ENCODE data around the gene ST7.
"Not testable (repeated sequence)": the region's sequence is repeated elsewhere in the genome, so short reads cannot be mapped to it uniquely, and the experiment has no call there.

ST7 gene, protein sequence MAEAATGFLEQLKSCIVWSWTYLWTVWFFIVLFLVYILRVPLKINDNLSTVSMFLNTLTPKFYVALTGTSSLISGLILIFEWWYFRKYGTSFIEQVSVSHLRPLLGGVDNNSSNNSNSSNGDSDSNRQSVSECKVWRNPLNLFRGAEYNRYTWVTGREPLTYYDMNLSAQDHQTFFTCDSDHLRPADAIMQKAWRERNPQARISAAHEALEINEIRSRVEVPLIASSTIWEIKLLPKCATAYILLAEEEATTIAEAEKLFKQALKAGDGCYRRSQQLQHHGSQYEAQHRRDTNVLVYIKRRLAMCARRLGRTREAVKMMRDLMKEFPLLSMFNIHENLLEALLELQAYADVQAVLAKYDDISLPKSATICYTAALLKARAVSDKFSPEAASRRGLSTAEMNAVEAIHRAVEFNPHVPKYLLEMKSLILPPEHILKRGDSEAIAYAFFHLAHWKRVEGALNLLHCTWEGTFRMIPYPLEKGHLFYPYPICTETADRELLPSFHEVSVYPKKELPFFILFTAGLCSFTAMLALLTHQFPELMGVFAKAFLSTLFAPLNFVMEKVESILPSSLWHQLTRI

DNA sequence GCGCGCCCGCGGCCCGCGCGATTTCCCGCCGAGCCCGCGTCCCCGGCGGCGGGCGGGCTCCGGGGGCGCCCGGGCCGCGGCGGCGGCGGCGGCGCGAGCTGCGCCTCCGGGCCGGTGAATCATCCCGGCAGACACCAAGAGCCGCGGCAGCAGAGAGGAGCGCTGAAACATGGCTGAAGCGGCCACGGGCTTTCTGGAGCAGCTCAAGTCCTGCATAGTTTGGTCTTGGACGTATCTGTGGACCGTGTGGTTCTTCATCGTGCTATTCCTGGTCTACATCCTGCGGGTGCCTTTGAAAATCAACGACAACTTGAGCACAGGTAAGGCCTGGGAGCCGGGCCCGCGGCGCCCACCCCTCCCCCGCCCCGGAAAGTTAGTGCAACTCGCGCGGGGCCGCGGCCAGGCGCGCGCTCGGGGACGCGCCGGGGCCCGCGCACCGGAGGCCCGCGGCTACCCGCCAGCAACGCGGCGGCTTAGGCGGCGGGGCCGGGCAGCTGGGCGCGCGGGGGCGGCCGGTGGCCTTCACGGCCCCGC, at the start of gene ST7:
Gene ST7 (plus strand): TSS at position 130 of the 534 bp plus-strand sequence. CDS start 40 bp downstream, at position 170.
- peak; percentile 63 for DNase-seq

DNA sequence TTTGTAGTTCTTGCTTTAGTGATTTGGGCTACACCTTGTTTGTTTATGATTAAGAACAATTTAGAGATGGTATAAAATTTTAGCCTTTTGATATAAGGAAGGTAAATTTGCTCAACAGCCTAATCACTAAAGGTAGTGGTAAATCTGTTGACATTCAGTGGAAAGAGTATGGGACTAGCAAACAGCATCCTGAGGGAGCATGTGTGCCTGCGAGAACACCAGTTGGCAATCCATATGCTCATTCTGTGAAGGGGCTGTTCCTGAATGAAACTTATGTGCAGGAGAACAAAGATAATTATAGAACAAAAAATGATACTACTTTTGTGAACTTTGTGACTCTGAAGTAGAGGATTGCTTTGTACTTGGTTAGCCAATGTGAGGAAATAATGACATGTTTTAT, 46.9 kb upstream of the ST7 start:
- DNase-seq, result peak; percentile 1

DNA sequence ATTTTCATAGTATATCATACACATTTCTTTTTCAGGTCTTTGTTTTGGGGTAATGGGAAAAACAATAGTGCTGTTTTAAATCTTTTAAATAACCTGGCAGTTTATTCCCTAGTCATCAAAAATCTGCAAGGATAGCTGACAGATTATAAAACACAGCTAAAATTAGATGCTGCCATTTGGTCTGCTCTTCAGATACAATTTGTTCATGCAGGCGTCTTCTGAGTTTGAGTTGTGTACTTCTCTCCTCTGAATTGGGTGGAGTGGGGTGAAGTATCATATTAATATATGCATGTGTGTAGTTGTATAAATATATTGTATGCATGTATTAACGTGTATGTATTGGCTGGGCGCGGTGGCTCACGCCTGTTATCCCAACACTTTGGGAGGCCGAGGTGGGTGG, 42.9 kb upstream of the ST7 start:
- DNase-seq, result no peak

DNA sequence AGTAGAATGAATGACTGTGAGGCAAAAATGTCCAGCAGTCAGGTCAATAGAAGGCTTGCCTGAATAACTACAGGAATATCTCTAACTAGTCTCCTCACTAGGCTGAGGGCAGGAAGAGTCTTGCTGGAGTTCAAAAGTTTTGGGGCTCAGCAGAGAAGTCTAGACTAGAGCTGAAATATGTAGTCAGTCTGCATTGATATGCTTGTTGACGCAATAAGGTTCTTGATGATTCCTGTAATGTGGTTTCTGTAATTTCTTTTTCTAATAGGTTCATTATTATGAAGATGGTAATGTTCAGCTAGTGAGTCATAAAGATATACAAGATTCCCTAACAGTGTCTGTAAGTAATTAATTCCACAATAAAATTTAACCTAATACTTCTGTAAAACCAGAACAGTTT, 41.5 kb upstream of the ST7 start:
- no peak for DNase-seq

DNA sequence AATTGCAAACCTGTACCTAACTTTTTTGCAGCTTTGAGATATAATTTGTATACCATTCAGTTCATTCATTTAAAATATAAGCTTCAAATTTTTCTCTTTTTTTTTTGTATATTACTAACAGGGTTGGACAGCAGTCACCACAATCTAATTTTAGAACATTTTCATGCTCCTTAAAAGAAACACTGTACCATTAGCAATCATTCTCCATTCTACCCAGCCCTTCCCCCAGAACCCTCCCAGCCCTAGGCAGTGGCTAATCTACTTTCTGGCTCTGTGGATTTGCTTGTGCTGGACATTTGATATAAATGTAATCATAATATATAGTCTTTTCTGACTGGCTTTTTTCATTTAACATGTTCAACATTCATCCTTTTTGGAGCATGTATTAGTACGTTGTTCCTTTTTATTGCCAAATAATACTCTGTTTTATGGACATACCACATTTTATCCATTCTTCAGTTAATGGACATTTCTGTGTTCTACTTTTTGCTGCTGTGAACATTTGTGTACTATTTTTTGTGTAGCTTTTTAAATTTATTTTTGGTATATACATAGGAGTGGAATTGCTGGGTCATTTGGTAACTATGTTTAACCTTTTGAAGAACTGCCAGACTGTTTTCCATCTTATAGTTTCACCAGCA, 40.9 kb upstream of the ST7 start:
- DNase-seq, result no peak

DNA sequence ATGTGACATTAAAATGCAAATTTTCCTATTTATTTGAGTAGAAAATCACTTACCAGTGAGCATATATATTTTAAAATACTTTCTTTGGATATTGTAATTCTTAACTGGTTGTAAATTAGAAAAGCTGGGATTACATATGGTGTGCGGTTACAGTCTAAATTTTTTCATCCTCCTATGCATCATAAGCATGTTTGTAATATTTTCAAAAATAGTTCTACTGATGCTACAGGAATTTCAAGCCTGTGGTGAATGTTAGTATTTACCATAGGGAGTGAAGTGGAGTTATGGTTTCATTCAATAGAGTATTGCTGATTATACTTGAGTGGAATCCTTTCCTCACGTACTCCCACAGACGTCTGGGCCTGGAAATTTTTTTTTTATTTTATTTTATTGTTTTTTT, 34.6 kb upstream of the ST7 start:
- DNase-seq, result no peak

DNA sequence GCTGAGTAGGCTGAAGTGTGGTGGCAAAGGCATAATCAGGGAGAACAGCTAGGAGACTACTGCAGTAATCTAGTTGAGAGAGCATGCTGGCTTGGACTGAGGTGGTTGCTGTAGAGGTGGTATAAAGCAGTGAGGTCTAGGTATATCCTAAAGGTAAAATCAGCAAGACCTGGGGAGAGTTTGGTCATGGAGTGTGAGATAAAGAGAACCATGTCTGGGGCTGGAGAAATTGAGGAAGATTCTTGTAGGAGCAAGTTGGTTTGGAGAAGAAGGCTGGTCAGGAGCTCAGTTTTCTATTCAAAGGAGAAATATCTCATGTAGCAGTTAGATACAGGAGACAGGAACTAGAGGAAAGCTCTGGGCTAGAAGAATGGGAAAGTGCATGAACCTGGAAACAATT, 32.9 kb upstream of the ST7 start:
- no peak for DNase-seq

DNA sequence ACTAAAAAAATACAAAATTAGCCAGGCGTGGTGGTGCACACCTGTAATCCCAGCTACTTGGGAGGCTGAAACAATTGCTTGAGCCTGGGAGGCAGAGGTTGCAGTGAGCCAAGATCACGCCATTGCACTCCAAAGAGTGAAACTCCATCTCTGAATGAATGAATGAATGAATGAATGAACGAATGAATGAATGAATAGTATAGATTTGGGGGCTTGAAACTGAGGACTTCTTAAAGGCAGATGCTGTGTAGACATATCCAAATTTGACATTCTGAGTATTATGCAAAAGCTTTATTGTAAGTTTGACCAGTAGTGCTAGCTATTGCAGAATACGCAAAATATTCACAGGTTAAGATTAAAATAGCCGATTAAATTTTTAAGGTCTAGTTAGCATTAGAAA, 30.8 kb upstream of the ST7 start:
- no peak for DNase-seq

DNA sequence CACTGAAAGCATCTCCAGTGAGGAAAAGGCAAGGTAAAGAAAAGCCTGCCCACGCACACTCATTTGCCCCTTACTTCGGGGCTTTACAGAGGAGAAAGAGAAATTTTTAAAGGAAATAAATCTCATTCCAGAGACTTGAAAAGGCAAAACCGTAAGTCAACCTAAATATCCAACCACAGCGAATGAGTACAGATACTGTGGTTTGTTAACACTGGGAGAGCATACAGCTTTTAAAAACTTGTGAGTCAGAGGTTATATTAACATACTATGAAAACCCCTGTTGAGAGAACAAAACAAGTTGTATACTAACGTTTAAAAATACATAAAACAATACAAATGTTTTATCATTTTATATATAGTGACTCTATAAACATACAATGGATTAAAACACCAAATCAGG, 28.6 kb upstream of the ST7 start:
- DNase-seq, result no peak

DNA sequence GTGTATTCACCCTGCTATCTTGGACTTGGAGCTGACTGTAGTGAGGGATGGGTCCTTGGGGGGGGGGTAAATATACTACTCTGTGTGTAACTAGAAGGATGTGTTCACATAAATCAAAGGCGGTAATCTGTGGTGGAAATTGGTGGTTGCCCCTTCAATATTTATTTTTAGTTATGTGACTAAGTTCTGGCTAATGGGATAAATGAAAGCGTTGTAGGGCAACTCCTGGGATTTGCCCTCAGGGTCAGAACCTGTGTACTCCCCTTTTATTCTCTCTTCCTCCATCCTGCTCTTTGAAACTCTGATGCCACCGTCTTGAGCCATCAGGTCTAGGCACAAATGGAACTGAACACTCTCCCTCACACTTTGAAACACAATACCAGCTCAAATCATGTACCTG, 24.3 kb upstream of the ST7 start:
- DNase-seq, result no peak

DNA sequence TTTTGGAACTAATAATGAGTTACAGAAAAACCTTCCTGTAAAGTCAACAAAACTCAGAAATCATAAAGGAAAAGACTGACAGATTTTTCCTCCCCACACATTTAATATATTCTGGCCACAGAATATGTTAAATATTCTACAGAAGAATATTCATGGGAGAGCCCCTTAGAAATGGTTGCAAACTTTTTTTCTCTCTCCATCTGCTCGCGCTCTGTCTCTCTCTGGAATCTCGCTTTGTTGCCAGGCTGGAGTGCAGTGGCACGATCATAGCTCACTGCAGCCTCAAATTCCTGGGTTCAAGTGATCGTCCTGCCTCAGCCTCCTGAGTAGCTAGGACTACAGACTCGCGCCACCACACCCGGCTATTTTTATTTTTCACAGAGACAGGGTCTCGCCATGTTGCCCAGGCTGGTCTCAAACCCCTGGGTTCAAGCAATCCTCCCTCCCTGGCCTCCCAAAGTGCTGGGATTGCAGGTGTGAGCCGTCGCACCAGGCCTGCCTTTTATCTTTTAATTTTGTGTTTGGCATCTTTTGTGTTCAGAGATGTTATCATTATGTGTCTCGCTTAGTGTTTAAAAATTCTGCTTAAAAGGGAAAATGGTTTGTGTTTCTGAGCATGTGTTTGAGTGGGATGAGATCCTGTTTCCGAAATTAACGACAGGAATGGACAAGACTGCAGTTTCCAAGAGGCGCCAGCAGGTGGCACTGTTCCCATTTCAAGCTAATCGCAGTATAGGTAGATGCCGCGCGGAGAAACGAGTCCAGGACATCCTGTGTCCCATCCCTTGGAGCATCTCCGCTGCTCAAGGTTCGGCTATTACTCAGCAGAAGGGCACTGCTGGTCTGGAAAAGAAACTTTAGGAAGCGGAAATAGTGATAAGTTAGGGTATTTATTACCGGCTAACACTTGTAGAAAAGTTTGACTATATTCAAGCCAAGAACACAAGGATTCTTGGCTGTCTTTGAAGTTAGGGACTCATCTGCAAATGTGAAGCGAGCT, 23.1 kb upstream of the ST7 start:
- DNase-seq, result peak; percentile 44

DNA sequence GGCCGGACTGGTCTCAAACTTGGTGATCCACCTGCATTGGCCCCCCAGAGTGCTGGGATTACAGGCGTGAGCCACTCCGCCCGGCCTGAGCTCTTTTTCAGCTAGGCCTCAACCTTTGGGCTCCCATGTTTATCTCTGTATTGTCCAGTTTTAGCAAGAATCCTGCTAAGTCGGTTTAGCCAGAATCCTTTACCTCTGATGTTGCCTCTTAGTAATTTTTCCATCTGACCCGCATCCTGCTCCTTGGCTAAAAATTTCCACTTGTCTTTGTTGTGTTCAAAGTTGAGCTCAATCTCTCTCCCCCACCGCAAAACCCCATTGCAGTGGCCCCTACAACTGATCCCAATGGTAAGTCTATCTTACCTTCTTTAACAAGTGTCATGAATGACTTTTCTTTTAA, 20.7 kb upstream of the ST7 start:
- no peak for DNase-seq

DNA sequence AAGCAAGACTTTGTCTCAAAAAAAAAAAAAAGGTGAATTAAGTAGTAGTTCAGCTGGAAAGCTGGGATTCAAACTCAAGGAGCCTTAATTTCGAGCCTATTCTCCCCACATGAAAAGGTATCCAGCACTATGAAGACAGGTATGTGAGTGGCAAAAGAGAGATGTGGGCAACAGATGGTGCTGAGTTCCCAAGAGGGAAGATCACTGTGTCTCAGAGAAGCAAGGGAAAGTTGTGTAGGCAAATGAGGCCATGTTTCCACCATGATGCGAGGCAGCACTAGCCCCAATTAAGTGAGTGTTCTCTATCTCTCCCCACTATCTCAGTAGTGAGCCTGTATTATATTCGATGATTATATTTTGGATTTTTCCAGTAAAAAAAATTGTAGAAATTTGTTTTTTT, 19.8 kb upstream of the ST7 start:
- peak; percentile 29 for DNase-seq

DNA sequence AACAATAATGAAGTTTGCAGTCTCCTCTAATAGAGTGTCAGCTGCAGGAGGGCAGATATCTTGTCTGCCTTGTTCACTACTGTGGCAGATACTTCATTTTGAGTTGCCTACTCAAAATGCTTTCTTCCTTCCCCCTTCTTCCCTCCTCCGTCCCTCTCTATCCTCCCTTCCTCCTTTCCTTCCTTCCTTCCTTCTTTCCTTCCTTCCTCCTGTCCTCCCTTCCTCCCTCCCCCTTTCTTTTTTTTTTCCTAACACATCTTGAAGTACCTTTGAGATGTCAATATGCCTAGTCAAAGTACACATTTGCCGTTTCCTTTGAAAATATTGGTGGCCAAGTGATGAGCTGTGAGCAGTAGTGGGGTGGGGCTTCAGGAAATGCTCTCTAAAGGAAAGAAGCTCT, 18.7 kb upstream of the ST7 start:
- DNase-seq, result no peak

DNA sequence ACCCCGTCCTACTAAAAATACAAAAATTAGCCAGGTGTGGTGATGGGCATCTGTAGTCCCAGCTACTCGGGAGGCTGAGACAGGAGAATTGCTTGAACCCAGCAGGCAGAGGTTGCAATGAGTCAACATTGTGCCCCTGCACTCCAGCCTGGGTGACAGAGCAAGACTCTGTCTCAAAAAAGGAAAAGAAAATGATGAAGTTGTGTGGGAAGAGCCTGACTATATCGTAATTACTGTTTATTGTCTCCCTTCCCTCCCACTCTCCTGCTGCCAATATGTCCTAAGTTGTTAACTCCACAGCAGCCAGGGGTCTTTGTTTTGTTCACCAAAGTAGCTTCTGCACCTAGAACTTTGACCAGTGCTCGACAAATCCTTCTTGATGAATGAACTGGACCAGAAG, 16.5 kb upstream of the ST7 start:
- DNase-seq, result not testable (repeated sequence)

DNA sequence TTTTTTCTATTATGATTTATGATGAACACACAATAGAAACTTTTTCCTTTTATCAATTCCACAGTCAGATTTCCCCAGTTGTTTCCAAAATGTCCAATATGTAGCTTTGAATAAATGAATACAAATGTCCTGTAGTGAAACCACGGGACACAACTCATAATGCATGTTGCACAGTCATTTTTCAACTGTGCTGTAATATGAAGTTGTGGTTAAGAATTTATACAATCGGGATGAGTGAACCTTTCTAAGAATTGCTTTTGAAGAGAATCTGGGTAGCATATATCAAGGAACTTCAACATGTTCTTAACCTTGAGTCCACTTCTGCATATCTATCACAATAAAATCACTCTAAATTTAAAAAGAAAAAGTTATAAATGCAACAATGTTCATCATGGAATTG, 14.6 kb upstream of the ST7 start:
- no peak for DNase-seq

DNA sequence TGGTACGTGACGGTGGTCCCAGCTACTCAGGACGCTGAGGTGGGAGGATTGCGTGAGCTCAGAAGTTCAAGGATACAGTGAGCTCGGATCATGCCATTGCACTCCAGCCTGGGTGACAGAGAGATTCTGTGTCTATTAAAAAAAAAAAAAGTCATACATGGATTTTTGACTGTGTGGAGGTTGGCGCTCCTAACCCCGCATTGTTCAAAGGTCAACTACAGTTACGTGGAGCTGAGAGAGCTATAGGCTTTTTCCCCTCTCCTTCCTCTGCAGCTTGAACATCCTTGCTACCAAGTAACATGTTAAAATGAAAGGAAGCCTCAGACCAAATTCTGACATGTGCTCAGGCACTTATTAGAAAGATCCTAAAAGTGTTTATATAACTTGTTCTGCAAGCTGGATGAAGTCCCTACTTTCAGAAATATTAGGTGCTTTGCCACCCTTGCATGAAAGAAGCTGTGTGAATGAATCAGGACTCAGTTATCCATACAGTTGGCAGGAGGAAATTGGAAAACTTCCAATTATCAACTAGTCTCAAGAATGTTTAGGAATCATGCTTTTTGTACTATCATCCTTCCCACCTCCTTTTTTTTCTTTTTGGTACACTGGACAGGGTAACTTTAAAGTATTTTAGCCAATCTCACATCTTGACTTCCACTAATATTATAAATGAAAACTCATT, 12.5 kb upstream of the ST7 start:
- DNase-seq, result no peak

DNA sequence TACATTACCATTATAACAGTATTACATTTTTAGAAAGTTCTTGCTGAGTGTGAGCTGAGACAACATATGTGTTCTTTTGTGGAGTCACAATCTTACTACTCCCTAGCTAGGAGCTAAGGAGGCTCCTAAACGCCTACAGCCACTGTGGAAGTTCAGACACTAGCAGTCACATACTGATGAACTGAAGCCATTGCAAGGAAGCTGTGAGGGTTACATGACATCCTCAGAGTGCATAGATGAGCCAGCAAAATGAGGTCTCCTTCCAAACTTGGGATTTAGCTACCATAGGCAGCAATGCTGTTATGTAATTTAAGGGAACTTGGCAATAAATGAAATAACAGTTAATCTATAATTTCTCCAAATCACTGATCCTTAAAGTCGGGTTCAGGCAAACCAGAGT, 10.8 kb upstream of the ST7 start:
- no peak for DNase-seq

DNA sequence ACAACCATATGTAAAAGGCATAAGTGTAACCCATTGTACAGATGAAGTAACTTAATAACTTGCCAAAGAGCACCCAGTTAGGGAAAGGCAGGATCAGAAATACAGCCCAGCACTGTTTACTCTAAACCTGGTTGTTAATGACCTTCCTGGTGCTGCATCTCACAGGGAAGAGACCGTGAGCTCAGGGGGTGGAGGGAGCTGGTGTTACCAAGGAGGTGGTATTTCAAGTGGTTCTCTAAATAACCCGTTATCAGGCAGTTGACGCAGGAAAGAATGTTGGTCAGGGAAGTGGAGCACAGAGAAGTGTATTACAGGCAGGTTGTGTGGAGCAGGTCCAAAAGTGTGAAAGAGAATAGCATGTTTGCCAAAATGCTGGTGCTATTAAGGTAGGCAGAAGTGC, 4.4 kb upstream of the ST7 start:
- no peak for DNase-seq

DNA sequence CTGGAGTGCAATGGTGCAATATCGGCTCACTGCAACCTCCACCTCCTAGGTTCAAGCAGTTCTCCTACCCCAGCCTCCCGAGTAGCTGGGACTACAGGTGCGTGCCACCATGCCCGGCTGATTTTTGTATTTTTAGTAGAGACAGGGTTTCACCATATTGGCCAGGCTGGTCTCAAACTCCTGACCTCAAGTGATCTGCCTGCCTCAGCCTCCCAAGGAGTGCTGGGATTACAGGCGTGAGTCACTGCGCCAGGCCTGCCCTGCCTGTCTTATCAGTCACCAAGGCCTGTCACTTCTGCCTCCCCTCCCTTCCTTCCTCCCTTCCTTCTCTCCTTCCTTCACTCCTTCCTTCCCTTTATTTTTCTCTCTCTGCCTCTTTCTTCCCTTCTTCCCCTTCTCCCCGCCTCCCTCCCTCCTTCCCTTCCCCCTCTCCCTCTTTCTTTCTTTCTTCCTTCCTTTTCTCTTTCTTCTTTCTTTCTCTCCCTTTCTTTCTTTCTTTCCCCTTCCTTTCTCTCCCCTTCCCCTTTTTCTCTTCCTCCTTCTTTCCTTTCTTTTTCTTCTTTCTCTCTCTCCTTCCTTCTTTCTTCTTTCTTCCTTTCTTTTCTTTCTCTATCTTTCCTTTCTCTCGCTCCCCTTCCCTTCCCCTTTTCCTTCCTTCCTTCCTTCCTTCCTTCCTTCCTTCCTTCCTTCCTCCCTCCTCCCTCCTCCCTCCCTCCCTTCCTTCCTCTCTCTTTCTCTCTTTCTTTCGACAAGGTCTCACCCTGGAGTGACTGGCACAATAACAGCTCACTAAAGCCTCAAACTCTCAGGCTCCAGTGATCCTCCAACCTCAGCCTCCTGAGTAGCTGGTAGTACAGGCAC, 3.1 kb upstream of the ST7 start:
- DNase-seq, result no peak

DNA sequence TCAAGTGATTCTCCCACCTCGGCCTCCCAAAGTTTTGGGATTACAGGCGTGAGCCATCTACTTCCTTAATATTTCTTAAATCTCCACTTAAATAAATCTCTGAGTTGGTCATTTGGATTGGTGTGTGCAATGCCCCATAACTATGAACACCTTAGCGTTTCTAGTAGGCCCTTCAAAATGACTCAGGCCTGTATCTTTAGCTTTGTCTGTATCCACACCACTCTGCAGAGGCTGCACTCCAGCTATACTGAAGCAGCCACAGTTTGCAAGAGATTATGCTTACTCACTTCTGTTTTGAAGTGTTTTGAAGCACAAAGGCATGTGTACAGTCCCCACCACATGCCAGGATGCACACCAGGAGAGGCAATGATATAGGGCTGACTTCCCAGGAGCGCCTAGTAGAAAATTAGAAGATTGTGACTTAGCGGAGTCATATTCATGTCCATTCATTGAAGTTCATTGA, 2.4 kb upstream of the ST7 start:
- no peak for DNase-seq

Measured in NCI-H2171 (cell line).